K562 (cell line): Measurements from ENCODE around the gene CTAGE1. TPM values are rescaled to one million over a fixed set of nuclear protein-coding genes. Genes with fewer than 3 reads are reported as not detected.

Experiments
- C11orf30 ChIP-seq: fragments of 450-650 bp; IDR thresholded peaks from 2 replicates; pipeline ENCODE4 v1.6.1; 2016; ENCODE audit warnings: low read depth, mild to moderate bottlenecking
- CREB1 ChIP-seq, 2 experiments: sonication (generic) in 1 of 2; formaldehyde crosslinking in 1 of 2; IDR thresholded peaks; 2 replicates each; pipeline versions ENCODE4 v1.6.1 to v1.8.0; 2012 to 2022; ENCODE audit warnings: inconsistent platforms in 1 of 2, mild to moderate bottlenecking in 1 of 2, missing genetic modification reagents in 1 of 2, moderate library complexity in 1 of 2
- CREBBP ChIP-seq: IDR thresholded peaks from one replicate; pipeline ENCODE4 v1.6.1; 2012; ENCODE audit warnings: low read depth, mild to moderate bottlenecking, control low read depth, inconsistent platforms, low read length
- LARP7 ChIP-seq: fragments of 450-650 bp; IDR thresholded peaks from 2 replicates; pipeline ENCODE4 v1.6.1; 2016
- MGA ChIP-seq: fragments of 450-650 bp; IDR thresholded peaks from 2 replicates; pipeline ENCODE4 v1.6.1; 2016; ENCODE audit warnings: mild to moderate bottlenecking, moderate library complexity
- MLLT1 ChIP-seq, 2 experiments: fragments of 450-650 bp; IDR thresholded peaks; 2 replicates each; pipeline ENCODE4 v1.6.1; 2016
- PHF21A ChIP-seq: fragments of 450-650 bp; IDR thresholded peaks from 2 replicates; pipeline ENCODE4 v1.6.1; 2017; ENCODE audit warnings: low read depth, borderline replicate concordance
- PKNOX1 ChIP-seq: fragments of 450-650 bp; IDR thresholded peaks from 2 replicates; pipeline ENCODE4 v1.6.1; 2016
- SIN3B ChIP-seq: fragments of 450-650 bp; IDR thresholded peaks from 2 replicates; pipeline ENCODE4 v1.6.1; 2017; ENCODE audit warnings: low read depth, mild to moderate bottlenecking, moderate library complexity
- SMARCE1 ChIP-seq: fragments of 450-650 bp; IDR thresholded peaks from 2 replicates; pipeline ENCODE4 v1.7.1; 2016; ENCODE audit warnings: mild to moderate bottlenecking
- YY1 ChIP-seq, 3 experiments: IDR thresholded peaks; 2 replicates each; pipeline ENCODE4 v1.6.1; 2011; ENCODE audit warnings: low read length in 2 of 3, mild to moderate bottlenecking in 2 of 3, moderate library complexity in 2 of 3, borderline replicate concordance in 1 of 3, control low read depth in 1 of 3, low read depth in 1 of 3; ENCODE audit not compliant: insufficient read depth in 3 of 3, insufficient replicate concordance in 2 of 3, control insufficient read depth in 1 of 3, insufficient read length in 1 of 3; ENCODE audit errors: extremely low read depth in 1 of 3
- polyA plus RNA-seq, 8 experiments: library from polyadenylated mRNA; depleted of rRNA in 4 of 8; stranded (reverse) in 5 of 8; unstranded in 3 of 8; fragments of >200 nt; fragmentation: Nextera tagmentation in 2 of 8; fragmentation: Illumina TruSeq in 1 of 8; extraction: Ambion mirVana in 2 of 8; extraction: Trizol in 1 of 8; gene quantifications; 2 replicates each; pipeline versions ENCODE4 v1.2.1 to v1.2.3, GENCODE V29; 2011 to 2014; ENCODE audit warnings: inconsistent platforms in 1 of 8, missing spikeins in 1 of 8
- total RNA-seq, 7 experiments: library from RNA; depleted of rRNA in 6 of 7; stranded (reverse); fragments of >200 nt in 6 of 7; fragmentation: Illumina TruSeq in 2 of 7; extraction: Trizol in 2 of 7; gene quantifications; 2 replicates each; pipeline versions ENCODE4 v1.2.1 to v1.2.3, GENCODE V29; 2011 to 2021; ENCODE audit warnings: low replicate concordance in 1 of 7

CTAGE1 gene
- total and polyA plus RNA-seq, 9 of the 15 experiments (the other 6 are each of a cell fraction or from before 2014, with no cell fraction given) = not detected

GRCh38 chr18:22452226-22452668 is 34.5 kb upstream of the CTAGE1 start (continued):
- TF ChIP-seq MGA (peak; percentile 61), YY1 (IDR thresholded peaks at IDR 0.05; ENCODE audit: borderline replicate concordance in 1 of 3, control insufficient read depth in 1 of 3, extremely low read depth in 1 of 3, insufficient read depth in 3 of 3, insufficient read length in 1 of 3, insufficient replicate concordance in 2 of 3, low read depth in 1 of 3, low read length in 2 of 3) (peak in 1 of 3 experiments; percentile 10), C11orf30 (peak; percentile 79), SMARCE1 (0 out of 2 replicates have a peak, but pooled peaks have one; percentile 36), CREBBP (no peak), MLLT1 (IDR thresholded peaks at IDR 0.05) (peak; percentile 40 to 59; a peak in 2 of 4 replicates), PHF21A (0 out of 2 replicates have a peak, but pooled peaks have one; percentile 29), SIN3B (no peak), PKNOX1 (peak; percentile 76), CREB1 (IDR thresholded peaks at IDR 0.05) (no peak), CREB1 (CRISPR knock-in tag; IDR thresholded peaks at IDR 0.05) (no peak), LARP7 (peak; percentile 41; the same call in 1 of the 2 replicates)
